ENCODE measurements around the gene ZC3H7B. TPM values are rescaled to one million over a fixed set of nuclear protein-coding genes. Genes with fewer than 3 reads are reported as not detected.
A peak's percentile ranks its signal among the peaks of the same experiment; 100 is the strongest.

The ZC3H7B gene
- polyA plus RNA-seq, 1 donor (not counting 4 experiments of a cell fraction or from before 2014, with no cell fraction given): 24.2 TPM

GRCh38 chr22:41302021-41302767 lies 869 bp downstream of the ZC3H7B start:
- peak overlapping the region; percentile 65 to 94 (median 76) for H3K4me3 ChIP-seq (ENCODE audit: control insufficient read depth in 2 of 3, extremely low read depth in 1 of 3, insufficient read depth in 2 of 3, low read depth in 1 of 3, low read length in 3 of 3)
- peak overlapping the region; percentile 73 for H3K4me2 ChIP-seq (ENCODE audit: control insufficient read depth, extremely low read depth, insufficient read depth, low read depth, low read length)
- H4K20me1 ChIP-seq (ENCODE audit: control insufficient read depth, extremely low read depth, insufficient read depth, low read length): peaks cover 3% of the 10 kb centered on the region
- peaks cover 28% of the 10 kb centered on the region for H3K4me1 ChIP-seq (ENCODE audit: control insufficient read depth, extremely low read depth, insufficient read depth, low read length)
- H2AFZ ChIP-seq (ENCODE audit: control insufficient read depth, low read length): no peak overlapping the region
- H3K27ac ChIP-seq (ENCODE audit: control insufficient read depth, insufficient read depth, low read length): peak overlapping the region; percentile 75
- no peak for TF ChIP-seq EZH2 (IDR thresholded peaks at IDR 0.05; ENCODE audit: low read length)
- TF ChIP-seq, protein P1, sequence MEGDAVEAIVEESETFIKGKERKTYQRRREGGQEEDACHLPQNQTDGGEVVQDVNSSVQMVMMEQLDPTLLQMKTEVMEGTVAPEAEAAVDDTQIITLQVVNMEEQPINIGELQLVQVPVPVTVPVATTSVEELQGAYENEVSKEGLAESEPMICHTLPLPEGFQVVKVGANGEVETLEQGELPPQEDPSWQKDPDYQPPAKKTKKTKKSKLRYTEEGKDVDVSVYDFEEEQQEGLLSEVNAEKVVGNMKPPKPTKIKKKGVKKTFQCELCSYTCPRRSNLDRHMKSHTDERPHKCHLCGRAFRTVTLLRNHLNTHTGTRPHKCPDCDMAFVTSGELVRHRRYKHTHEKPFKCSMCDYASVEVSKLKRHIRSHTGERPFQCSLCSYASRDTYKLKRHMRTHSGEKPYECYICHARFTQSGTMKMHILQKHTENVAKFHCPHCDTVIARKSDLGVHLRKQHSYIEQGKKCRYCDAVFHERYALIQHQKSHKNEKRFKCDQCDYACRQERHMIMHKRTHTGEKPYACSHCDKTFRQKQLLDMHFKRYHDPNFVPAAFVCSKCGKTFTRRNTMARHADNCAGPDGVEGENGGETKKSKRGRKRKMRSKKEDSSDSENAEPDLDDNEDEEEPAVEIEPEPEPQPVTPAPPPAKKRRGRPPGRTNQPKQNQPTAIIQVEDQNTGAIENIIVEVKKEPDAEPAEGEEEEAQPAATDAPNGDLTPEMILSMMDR (optimal IDR thresholded peaks at IDR 0.05 in 1 of 3, IDR thresholded peaks at IDR 0.05 in 1 of 3, conservative IDR thresholded peaks at IDR 0.05 in 1 of 3; ENCODE audit: extremely low read depth in 1 of 3, insufficient read depth in 2 of 3, low read length in 3 of 3): no peak
- H3K27me3 ChIP-seq (ENCODE audit: control insufficient read depth, extremely low read depth, insufficient read depth, low read length): no peaks in the 10 kb centered on the region
- peaks cover 58% of the 10 kb centered on the region for H3K79me2 ChIP-seq (ENCODE audit: control insufficient read depth, insufficient read depth, low read length)
- H3K9ac ChIP-seq (ENCODE audit: control insufficient read depth, extremely low read depth, insufficient read depth, low read length): peak overlapping the region; percentile 93
- dilution Hi-C loops (cut with MboI; ENCODE audit: extremely low pct_ligation_motif_present, low sequenced_read_pairs): no loop called here
- no peaks in the 10 kb centered on the region for H3K9me3 ChIP-seq (ENCODE audit: control insufficient read depth, low read depth, low read length)
- no peak for DNase-seq (ENCODE audit: low read depth, low spot score)
- no peaks in the 10 kb centered on the region for H3K9me1 ChIP-seq (ENCODE audit: control insufficient read depth, extremely low read depth, insufficient read depth, low read length)
- H3K36me3 ChIP-seq (ENCODE audit: control insufficient read depth in 2 of 2, extremely low read depth in 1 of 2, insufficient read depth in 2 of 2, low read length in 2 of 2): peaks cover 4 to 11% of the 10 kb centered on the region in 2 experiments
- FAIRE-seq: no peak

- Histone ChIP-seq H3K79me2 (ENCODE audit: control insufficient read depth, insufficient read depth, low read length) (peaks cover 64% of the 10 kb centered on the region), H3K4me1 (ENCODE audit: control insufficient read depth, extremely low read depth, insufficient read depth, low read length) (peaks cover 28% of the 10 kb centered on the region), H3K36me3 (ENCODE audit: control insufficient read depth in 2 of 2, extremely low read depth in 1 of 2, insufficient read depth in 2 of 2, low read length in 2 of 2) (peaks cover 6 to 17% of the 10 kb centered on the region in 2 experiments), H3K9ac (ENCODE audit: control insufficient read depth, extremely low read depth, insufficient read depth, low read length) (peak overlapping the region; percentile 93), H3K27ac (ENCODE audit: control insufficient read depth, insufficient read depth, low read length) (peak overlapping the region; percentile 75), H2AFZ (ENCODE audit: control insufficient read depth, low read length) (no peak overlapping the region), H4K20me1 (ENCODE audit: control insufficient read depth, extremely low read depth, insufficient read depth, low read length) (peaks cover 3% of the 10 kb centered on the region), H3K9me3 (ENCODE audit: control insufficient read depth, low read depth, low read length) (no peaks in the 10 kb centered on the region), H3K27me3 (ENCODE audit: control insufficient read depth, extremely low read depth, insufficient read depth, low read length) (no peaks in the 10 kb centered on the region), H3K4me2 (ENCODE audit: control insufficient read depth, extremely low read depth, insufficient read depth, low read depth, low read length) (peak overlapping the region; percentile 73), H3K9me1 (ENCODE audit: control insufficient read depth, extremely low read depth, insufficient read depth, low read length) (no peaks in the 10 kb centered on the region), H3K4me3 (ENCODE audit: control insufficient read depth in 2 of 3, extremely low read depth in 1 of 3, insufficient read depth in 2 of 3, low read depth in 1 of 3, low read length in 3 of 3) (peak overlapping the region; percentile 65 to 94 (median 76))
- DNase-seq (ENCODE audit: low read depth, low spot score) (no peak), FAIRE-seq (no peak)
- no peak for TF ChIP-seq EZH2 (IDR thresholded peaks at IDR 0.05; ENCODE audit: low read length)
- TF ChIP-seq, protein P1 (optimal IDR thresholded peaks at IDR 0.05 in 1 of 3, IDR thresholded peaks at IDR 0.05 in 1 of 3, conservative IDR thresholded peaks at IDR 0.05 in 1 of 3; ENCODE audit: extremely low read depth in 1 of 3, insufficient read depth in 2 of 3, low read length in 3 of 3): no peak
- dilution Hi-C loops (cut with MboI; ENCODE audit: extremely low pct_ligation_motif_present, low sequenced_read_pairs): no loop called here
These were observed 1.5 kb downstream of the ZC3H7B start for GRCh38 chr22:41302811-41303210.

Measured in keratinocyte (primary cell).